AG08395 (cell line): Measurements from ENCODE around the gene C3orf33.

Source experiments
- DNase-seq: peaks from one replicate; pipeline ENCODE4 v3.0.0; 2012; ENCODE audit warnings: mixed read lengths, low spot score

The C3orf33 gene

DNA sequence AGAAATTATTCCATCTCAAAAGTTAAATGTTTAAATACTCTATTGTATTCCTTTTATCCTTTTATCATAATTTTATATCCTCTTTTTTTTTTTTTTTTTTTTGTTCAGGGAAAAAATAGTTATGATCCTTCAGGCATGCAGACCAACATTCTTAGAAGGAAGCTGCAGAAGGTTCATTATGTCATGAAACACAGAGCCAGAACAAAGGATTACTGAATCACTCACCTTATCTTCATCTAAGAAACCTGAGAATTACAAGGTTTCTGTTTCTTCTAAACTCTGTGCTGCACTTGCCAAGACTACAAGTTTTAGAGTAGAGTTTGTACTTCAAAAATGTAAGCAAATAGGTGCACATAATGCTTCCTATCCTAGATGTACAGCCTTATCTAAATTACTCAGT is 64.5 kb downstream of the C3orf33 start:
- no peak for DNase-seq

DNA sequence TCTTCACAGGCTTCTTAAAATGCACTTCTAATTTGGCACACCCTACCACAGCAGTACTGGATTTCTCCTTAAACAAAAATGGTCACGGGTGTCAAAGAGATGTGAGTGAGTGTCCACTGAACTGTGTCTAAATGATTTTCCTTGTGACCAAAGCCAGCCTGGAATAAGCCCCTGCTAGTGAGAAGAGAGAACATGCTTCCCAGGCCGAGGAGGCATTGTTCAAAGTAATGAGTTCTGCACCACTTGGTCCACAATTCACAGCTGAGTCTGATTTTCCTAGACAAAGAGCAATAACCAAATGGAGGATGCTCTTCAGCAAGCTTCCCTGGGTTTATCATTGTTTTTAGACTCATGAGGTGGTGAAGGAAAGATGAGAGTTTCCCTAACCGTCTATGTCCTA is 65.0 kb downstream of the C3orf33 start:
- DNase-seq, result no peak

DNA sequence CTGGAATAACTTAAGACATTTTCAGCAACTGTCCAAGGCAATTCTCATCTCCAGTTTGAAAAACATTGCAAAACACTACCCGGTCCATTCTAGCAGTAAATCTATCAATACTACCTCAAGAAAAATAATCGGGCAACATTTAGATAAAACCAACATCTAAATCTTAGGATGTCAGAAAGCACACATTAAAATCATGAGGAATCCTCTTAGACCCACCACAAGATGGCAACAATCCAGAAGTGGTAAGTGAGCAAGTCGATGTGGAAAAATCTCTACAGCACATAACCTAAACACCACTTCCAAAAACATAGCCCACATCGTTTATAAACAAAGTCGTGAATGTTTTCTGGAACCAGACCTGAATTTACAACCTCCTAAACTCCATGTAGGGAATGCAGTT is 66.9 kb downstream of the C3orf33 start:
- DNase-seq, result no peak

DNA sequence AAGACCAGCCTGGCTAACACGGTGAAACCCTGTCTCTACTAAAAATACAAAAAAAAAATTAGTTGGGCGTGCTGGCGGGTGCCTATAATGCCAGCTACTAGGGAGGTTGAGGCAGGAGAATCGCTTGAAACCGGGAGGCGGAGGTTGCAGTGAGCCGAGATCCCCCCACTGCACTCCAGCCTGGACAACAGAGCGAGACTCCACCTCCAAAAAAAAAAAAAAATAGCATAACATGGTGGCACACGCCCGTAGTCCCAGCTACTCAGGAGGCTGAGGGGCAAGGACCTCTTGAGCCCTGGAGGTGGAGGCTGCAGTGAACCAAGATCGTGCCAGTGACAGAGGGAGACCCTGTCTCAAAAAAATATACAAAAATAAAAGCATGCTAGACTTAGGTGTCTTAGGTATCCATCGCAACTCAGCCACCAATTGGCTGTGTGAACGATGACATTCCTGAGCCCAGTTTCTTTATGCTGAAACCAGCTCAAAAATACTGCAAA is 67.5 kb downstream of the C3orf33 start:
- DNase-seq, result no peak

DNA sequence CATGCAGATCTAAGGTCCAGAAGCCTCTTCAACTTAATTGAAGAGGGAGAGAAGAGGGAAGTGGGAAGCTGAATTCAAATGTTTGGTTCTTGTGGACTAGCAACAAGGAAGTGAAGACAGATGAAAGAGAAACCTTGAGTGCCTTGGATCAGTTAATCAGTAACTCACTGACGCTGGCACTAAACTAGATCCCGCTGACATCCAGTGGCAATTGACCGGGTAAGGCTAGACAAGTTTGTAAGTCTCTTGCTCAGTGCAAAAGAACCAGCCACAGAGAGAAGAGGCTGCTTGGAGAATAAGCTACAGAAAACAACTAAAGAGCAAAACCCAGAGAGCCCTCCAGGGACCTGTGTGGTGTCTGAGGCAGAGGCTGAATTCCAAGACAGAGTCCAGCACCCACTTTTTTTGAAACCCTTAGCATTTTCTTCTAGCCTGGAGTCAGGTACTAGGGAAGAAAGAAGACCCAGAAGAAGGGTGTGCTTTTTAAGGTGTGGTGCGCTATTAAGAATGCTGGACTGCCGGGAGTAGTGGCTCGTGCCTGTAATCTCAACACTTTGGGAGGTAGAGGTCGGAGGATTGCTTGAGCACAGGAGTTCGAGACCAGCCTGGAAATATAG is 68.1 kb downstream of the C3orf33 start:
- DNase-seq, result no peak

DNA sequence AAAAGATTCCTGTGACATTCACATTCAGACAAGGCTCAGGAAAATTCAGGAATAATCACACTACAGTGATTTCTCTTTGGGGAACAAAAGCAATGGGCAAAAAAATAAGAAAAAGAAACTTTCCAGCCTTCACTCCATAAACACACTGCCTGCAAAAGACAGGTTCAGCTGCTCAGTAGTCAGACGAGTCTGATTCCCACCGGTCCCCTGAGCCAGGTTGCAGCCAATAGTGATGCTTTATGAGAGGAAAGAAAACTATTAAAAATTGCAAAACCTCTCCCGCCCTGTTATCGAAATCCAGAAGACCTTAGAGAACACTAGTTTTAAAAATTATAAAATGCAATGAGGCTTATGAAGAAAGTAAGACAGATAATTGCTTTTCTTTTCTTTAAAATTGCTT is 69.7 kb downstream of the C3orf33 start:
- no peak for DNase-seq

DNA sequence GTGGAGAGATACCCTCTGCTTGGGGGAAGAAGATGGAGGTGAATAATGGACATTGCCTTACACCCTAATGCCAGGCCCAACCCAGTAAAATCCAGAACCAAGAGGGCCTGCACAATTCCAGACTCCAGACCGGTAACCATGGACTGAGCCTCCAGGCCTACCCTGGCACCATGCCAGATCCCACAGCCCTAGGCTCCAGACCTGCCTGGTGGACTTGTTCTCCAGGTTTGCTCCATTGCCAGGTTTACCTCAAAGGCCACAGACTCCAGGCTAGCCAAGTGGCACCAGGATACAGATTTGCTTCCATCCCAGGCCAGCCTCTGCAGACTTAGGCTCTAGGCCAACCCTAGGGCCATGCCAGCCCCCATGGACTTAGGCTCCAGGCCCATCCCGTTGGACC is 75.2 kb downstream of the C3orf33 start:
- no peak for DNase-seq

DNA sequence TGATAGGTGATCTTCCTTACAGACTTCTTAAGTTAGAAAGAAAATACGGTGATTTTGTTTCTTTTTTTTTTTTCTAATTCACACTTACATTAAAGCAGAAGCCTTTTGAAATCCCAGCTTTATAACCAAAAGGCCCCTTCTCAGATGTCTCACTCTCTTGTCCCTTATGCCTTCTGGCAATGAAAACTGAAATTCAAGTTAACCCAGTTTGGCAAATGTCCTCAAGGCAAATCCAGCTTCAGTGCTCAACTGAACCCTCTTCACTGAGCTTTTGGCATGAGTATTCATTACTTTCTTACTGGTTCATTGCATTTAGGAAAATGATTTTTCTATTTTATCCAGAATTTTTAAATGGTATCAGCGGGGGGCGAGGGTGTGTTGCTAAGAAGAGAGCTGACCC is 78.2 kb downstream of the C3orf33 start:
- no peak for DNase-seq

DNA sequence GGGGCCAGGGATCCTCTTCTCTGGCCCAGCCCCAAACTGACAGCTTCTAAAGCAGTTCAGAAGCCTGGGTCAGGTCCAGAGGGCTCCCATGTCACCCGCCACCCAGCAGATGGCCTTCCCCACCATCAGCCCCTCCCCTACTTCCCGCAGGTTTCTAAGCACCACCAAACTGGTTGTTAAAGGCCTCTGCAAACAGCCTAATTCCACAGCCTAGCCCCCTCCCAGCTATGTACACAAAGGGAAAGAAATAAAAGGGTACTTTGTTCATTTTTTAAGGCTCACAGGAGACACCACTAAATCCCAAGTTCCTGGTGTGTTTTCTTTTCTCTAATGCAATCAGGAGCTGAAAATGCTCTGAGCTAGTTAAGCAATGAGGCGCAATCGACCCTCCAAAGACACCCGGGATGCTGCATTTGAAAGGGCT is 91.8 kb downstream of the C3orf33 start:
- no peak for DNase-seq
